Stimulated activated naive CD4-positive, alpha-beta T cell (primary cell): ENCODE measurements around the gene RETN.

Experiments used
- DNase-seq, 6 experiments: peaks; one replicate each; lab custom pipeline; 2025; lab: John Stamatoyannopoulos, UW

RETN gene

DNA sequence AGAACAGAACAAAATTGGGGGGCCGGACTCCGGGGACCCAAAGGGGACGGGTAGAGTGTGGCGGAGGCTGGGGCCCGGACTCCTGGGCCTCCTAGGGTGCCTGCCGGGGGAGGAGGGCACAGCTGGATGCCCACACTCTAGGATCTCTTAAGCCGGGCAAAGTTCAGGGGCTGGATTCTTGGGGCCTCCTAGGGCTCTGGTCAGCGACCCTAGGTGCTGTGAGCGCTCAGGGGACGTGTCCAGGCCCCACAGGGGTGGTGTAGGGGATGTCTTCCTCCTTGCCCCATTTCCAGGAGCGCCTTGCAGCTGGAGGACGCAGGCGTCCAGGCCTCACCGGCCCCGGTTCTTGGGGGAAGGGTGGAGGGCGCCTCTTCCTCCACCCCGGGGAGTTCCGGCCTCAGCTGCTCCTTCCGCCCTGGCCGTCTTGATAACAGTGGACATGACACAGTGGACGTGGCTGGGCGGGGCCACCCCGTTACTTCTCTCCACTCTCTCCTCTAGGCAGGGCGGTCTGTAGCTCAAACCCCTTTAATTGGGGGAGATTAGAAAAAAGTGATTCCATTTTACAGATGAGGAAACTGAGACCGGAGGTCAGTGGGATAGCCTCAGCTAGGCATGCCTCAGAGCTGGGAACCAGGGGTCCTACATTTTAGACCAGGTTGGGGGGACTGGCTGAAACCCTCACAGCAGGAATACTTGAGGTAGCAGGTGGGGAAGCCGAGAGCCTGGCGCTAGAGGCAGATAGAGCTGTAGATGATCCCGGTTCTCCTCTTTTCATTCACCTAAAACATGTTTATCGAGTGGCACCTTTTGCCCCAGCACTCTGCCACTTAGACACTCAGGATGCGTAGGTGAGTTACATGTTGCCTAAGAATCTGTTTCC, 31.2 kb upstream of the RETN start:
- peak in 3 of 6 experiments; percentile 39 to 45 (median 44) for DNase-seq

DNA sequence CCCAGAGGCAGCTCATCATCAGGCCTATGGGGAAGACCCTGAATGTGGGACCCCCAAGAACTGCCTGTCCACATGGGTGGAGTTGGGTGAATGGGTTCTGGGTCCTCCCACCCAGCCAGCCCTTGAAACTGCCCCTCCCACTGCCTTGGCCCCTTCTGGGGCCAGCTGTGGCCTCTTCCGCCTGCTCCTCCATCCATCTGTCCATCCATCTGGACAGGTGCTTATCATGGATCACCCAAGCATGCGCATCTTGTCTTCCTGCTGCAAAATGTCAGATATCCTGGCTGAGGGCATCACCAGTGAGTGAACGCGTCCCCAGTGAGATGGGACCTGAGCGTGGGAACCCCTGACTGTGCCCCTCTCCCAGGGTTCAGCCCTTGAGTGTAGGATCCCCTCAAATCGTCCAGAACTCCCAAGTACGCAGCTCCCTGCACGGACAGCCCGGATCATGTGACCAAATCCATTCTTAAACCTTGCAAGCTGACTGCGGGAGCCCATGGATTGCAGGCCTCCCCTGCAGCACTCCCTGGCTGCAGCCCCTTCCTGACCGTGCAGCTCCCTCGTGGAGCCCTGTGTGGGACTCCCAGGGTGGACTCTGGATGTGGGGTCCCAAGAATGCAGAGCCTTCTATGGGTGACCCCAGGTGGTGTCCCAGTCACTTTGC, 29.9 kb upstream of the RETN start:
- DNase-seq: no peak

DNA sequence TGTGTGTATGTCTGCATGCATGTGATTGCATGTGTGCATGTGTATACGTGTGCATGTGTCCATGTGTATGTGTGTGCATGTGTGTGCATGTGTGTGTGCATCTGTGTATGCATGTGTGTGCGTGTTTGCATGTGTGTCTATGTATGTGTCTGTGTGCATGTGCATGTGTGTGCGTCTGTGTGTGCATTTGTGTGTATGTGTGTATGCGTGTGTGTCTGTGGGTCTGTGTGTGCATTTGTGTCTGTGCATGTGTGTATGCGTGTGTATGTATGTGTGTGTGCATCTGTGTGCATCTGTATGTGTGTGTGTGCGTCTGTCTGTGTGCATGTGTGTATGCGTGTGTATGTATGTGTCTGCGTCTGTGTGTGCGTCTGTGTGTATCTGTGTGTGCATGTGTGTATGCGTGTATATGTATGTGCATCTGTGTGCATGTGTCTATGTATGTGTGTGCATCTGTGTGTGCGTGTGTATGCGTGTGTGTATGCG, 28.9 kb upstream of the RETN start:
- DNase-seq: no peak

DNA sequence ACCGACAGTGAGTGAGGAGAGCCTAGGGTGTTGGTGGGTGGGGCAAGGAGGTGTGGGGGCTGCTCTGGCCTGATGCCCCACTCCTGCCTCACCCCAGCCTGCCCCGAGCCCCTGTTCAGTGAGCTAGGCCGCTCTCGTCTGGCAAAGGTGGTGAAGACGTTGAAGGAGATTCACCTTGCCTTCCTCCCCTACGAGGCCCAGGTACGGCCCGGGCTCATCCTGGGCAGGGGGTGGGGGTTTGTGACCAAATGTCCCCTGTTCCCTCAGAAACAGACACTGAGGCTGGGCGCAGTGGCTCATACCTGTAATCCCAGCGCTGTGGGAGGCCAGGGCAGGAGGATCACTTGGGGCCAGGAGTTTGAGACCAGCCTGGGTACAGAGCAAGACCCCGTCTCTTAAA, 28.0 kb upstream of the RETN start:
- DNase-seq: no peak

DNA sequence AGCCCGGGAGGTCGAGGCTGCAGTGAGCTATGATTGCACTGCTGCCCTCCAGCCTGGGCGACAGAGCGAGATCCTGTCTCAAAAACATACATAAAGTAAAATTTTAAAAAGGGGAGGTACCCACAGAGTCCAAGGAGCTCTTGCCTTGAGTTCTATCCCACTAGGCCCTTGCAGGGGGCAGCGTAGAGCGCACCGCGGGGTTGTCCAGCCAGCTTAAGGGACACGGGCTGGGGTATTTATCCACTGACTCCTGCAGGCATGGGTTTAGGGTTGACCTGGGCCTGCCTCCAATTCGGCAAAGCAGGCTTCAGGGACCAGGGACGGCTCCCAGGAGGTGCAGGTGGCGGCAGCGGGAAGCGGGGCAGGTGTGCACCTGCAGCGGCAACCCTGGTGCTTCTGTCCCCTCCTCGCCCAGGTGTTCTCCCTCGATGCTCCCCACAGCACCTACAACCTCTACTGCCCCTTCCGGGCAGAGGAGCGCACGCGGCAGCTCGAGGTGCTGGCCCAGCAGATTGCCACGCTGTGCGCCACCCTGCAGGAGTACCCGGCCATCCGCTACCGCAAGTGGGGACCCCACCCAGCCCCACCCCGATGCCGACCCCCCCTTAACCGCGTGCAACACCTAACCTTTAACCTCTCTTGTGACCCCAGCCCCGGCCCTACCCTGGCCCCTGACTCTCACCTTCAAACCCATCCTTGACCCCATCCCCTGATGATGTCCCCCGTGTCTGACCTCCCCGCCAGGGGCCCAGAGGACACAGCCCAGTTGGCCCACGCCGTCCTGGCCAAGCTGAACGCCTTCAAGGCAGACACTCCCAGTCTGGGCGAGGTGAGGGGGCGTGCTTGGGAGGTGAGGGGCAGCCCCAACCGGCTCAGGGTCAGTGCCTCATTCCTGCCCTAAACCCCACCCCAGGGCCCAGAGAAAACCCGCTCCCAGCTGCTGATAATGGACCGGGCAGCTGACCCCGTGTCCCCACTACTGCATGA, 27.3 kb upstream of the RETN start:
- no peak for DNase-seq

DNA sequence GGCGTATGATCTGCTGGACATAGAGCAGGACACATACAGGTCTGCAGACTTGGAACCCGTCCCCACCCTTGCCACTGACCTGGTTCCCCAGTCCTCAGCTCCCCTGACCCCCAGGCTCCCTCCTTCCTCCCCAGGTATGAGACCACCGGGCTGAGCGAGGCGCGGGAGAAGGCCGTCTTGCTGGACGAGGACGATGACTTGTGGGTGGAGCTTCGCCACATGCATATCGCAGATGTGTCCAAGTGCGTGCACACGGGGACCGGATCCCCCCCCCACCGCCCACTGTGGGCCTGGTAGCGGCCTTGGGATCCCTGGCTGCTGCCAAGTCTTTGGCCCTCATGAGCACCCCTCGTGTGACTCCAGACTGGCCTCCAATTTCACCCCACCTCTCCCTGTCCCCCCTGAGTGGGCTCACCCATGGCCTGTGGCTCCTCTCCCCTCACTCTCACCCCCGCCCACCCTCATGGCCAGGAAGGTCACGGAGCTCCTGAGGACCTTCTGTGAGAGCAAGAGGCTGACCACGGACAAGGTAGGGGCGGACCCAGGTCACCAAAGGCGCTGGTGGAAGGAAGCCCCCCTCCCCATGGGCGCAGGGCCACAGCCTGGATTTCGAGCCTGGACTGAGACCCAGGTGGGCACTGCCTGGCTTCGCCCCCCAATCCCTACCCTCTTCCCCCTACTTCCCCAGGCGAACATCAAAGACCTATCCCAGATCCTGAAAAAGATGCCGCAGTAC, 26.4 kb upstream of the RETN start:
- DNase-seq: no peak

DNA sequence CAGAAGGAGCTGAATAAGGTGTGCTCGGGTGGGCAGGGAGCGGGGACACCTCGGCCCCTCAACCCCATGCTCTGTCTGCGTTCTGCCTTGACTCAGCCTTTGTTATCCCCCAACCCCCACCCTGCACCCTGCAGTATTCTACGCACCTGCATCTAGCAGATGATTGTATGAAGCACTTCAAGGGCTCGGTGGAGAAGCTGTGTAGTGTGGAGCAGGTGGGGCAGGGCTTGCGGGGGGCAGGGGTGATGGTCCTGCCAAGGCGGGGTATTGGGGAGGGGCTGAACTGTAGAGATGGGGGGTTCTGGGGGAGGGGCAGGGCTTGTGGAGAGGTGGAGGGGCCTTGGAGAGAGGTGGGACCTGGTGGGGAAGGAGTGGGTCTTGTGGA, 25.8 kb upstream of the RETN start:
- DNase-seq: no peak

DNA sequence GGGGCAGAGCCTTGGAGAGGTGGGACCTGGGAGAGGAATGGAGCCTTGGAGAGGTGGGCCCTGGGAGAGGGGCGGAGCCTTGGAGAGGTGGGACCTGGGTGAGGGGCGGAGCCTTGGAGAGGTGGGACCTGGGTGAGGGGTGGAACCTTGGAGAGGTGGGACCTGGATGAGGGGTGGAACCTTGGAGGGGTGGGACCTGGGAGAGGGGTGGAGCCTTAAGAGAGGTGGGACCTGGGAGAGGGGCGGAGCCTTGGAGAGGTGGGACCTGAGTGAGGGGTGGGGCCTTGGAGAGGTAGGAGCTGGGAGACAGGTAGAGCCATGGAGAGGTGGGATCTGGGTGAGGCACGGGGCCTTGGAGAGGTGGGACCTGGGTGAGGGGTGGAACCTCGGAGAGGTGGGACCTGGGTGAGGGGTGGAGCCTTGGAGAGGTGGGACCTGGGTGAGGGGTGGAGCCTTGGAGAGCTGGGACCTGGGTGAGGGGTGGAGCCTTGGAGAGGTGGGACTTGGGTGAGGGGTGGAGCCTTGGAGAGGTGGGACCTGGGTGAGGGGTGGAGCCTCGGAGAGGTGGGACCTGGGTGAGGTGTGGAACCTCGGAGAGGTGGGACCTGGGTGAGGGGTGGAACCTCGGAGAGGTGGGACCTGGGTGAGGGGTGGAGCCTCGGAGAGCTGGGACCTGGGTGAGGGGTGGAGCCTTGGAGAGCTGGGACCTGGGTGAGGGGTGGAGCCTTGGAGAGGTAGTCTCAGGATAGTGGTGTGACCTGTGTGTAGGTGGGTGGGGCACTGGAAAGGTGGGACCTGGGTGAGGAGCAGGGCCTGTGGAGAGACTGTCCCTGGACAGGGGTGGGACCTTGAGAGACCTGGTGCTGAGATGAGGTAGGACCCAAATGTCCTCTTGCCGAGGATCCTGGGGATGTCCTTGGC, 25.0 kb upstream of the RETN start:
- DNase-seq: peak in 2 of 6 experiments; percentile 33 to 36

DNA sequence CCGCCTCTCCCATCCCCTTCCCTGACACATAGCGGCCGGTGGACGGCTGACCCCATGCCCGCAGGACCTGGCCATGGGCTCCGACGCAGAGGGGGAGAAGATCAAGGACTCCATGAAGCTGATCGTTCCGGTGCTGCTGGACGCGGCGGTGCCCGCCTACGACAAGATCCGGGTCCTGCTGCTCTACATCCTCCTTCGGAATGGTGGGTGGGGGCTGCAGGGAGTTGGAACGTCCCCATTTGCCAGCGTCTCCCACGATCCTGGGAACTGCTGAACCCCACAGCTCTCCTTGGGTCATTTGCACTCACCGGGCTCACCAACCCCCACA, 24.3 kb upstream of the RETN start:
- no peak for DNase-seq

DNA sequence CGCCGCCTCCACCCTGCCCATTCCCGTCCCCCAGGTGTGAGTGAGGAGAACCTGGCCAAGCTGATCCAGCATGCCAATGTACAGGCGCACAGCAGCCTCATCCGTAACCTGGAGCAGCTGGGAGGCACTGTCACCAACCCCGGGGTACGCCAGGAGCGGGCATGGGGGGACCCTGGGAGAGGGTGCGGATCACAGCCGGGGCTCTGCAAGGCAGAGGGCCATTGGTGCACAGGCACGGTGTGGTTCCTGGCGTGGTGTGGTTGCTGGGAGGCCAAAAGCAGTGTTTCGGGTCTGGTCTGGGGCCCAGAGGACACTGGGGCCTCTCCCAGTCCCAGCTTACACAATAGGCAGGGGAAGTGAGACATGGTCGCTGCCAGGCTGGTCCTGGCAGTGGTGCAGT, 23.7 kb upstream of the RETN start:
- DNase-seq: no peak

DNA sequence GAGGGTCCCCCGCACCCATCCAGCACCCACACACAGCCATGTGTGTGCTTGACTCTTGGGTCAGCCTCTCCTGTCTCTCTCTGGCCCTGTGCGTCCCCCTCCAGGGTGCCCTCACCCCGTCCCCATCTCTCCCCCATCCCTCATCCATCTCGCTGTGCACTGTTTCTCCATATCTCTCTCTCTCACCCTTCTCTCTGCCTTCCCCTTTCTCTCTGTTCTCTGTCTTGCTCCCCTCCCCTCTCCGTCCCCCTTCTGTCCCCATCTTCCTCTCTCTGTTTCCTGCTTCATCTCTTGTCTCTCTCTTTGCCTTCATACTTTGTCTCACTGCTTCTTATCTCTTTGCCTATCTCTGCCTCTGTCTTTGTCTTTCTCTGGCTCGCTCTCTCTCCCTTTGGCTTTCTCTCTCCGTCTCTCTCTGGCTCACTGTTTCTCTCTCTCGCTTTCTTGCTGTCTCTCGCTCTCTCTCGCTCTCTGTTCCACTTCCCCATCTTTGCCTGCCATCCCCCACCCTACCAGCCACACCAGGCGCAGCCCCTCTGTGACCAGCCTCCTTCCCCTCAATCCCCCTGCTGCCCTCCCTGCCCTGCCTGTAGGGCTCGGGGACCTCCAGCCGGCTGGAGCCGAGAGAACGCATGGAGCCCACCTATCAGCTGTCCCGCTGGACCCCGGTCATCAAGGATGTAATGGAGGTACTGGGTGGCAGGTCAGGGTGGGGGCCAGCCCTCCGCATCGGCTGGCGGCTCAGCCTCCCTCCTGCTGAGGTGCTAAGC, 23.0 kb upstream of the RETN start:
- DNase-seq: no peak

DNA sequence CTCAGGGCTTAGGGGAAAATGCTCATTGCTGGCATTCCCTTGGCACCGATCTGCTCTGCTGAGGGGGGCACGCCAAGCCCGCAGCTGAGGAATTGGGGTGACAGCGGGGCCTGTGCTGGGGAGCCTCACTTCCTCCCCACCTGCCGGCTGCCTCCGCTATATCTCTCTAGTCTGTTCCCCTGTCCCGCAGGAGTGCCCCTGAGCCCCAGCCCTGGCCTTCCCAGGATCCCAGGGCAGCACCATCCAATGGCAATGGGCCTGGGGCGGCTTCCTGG, 22.5 kb upstream of the RETN start:
- DNase-seq: no peak

DNA sequence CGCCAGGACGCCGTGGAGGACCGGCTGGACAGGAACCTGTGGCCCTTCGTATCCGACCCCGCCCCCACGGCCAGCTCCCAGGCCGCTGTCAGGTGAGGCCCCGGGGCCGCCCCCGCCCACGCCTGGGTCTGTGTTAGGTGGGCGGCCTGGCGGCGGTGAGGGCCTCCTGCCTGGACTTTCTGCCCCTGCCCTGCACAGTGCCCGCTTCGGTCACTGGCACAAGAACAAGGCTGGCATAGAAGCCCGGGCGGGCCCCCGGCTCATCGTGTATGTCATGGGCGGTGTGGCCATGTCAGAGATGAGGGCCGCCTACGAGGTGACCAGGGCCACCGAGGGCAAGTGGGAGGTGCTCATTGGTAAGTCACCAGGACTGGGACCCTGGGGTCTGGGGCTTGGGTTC, 21.7 kb upstream of the RETN start:
- no peak for DNase-seq

DNA sequence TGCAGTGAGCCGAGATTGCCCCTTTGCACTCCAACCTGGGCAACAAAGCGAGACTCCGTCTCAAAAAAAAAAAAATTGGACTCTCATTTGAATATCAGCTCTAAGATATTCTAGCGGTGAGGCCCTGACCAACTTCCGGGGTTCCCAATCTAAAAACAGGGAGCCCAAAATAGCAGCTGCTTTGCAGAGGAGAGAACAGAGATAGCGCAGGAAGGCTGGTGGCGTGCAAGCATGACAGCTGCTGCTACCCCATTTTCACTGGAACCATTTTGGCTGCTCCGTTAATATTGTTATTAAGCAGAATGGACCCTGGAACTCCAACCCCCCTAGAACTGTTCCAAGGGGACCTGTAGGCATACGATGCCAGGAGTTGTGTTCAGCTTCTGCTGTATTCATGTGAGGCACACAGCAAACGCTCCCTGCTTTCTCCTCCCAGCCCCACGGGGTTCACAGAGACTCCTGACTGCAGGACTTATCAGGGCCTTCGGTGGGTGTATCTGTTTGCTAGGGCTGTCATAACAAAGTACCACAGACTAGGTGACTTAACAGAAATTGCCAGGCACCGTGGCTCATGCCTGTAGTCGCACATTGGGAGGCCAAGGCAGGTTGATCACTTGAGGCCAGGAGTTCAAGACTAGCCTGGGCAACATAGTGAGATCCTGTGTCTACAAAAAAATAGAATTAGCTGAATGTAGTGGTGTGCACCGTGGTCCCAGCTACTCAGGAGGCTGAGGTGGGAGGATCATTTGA, 20.4 kb upstream of the RETN start:
- DNase-seq: no peak

DNA sequence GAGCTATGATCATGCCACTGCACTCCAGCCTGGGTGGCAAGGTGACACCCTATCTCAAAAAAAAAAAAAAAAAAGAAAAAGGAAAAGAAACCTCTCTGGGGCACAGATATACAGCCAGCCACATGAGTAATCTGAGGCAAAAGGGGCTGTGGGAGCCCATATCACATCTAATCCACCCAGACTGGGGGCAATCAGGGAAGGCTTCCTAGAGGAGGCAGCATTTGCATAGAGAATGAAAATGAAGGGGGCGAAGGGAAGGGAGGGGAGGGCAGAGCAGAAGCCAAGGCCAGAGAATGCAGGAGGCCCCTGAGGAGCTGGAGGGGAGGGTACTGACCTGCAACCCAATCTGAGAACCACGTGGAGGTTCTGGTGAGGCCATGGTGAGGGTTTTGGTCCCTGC, 18.7 kb upstream of the RETN start:
- DNase-seq: no peak

DNA sequence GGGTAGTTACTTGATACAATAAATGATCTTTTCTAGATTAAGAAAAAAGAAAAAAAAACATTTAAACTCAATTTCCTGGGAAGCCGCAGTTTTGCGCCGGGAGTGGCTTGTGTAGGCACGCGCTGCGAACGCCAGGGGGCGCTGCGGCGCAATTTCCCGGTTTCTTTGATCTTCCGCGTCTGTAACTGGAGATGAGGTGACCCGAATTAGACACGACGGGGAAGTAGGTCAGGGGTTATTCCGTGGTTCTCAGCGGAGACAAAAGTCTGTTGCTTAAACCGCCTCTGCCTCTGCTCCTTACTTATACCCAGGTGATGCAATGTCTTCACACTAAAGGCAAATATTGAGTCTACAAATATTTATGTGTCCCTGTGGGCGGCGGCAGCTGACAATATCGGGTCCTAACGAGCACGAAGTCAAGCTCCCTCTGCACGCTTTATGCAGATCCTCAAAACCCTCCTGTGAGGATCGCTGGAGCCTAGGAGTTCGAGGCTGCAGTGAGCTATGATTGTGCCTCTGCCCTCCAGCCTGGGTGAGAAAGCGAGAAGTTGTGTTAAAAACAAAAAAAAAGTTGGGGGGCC, 16.7 kb upstream of the RETN start:
- peak; percentile 71 to 90 (median 84) for DNase-seq

DNA sequence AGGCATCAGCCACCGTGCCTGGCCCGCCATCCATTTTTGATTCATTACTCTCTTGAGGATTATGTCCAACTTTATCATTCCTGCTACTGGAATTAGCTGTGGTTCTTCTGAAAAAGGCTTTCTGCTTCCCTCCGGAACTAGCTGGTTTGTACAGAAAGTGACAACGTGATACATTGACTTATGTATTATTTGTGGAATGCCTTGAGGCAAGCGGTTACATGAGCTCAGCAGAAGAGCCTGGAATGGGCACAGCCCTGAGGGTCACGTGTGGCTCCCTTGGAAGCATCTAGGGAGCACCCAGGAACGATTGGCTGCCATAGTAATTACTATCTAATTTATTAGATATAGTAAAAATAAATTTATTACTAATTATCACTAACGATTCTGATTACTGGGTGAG, 14.4 kb upstream of the RETN start:
- no peak for DNase-seq

DNA sequence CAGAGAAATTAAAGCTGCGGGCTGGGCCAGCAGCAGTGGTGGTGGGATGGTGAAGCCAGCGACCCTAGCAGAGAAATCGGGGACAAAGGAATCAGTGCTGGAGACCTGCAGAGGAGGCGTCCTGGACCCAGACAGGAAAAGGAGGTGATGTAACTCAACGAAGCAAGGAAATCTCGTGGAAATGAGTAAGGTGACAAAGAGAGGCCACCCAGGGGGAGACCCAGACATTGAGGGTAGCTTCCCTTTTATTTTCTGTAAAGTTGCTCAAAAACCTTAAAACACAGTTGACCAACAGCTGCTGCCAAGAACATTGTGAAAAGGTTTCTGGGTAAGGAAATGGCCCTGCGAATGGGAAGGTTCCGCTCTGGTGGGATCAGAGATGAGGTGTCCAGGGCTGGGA, 13.3 kb upstream of the RETN start:
- no peak for DNase-seq
